Measurements from ENCODE around the gene SLC6A9. TPM values are rescaled to one million over a fixed set of nuclear protein-coding genes. Genes with fewer than 3 reads are reported as not detected.
A peak's percentile ranks its signal among the peaks of the same experiment; 100 is the strongest.

Gene SLC6A9
- total RNA-seq (under 1 TPM in 1 of 2 experiments, not detected in 1; 0.17 TPM), total RNA-seq (0 to 60.4 (median 1.1) reads per million in 172 experiments)
- 0.05 TPM for polyA plus RNA-seq (2013, experiment 1 of 2)
- 0.18 TPM for polyA plus RNA-seq (2013, experiment 2 of 2)

DNA sequence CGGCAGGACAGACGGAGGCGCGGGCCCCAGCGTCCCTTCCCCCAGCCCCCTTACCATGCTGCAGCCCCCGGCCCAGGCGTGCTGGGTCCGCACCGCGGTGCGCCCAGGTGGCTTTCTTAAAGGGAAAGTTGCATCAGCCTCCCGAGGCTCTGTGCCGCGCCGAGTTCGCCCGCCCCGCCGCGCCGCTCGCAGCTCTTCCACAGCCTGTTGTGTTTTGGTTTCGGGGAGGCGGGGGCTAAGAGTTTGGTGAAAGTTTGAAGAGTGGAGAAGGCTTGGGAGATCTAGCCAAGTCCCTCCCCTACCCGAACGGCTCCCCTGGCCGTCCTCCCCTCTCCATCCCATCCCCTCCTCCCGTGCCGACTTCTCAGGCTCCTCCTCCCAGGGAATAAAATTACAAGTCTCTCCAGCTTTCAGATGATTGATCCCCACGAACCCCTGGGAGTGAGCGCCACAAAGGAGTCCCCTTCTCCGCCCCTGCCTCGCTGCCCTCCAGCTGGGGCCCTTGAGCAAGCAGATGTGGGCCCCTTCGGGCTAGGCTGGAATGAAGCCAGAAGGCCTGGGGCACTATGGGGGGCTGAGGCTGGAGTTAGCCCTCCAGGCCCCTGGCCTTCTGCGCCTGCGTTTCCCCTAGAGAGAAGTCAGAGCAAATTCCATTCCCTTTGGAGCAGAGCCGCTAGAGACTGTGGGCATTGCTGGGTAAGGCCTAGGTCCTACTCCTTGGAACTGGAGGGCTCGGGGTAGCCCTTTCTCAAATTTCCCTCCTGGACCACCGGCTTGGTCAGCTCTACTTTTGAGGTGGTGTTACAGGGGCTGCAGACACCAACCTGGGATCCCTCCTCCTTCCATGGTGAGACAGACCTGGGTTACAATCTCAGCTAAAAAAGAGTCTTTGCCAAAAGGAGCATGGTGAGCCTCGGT is at the start of gene SLC6A9:
SLC6A9 (minus strand) TSS at position 211 of the 918 bp plus-strand sequence. CDS start 7,185 bp downstream, outside the sequence.
- H3K9me3 ChIP-seq (ENCODE audit: control insufficient read depth in 1 of 2, insufficient read depth in 1 of 2, low read length in 2 of 2), result no peaks in the 10 kb centered on the region
- Mint-ChIP-seq H3K27me3 (no peaks in the 10 kb centered on the region), H3K4me3 (peak within 1 kb of the TSS; percentile 93), H3K36me3 (ENCODE audit: low read depth) (no peaks in the 10 kb centered on the region), H3K9me3 (no peaks in the 10 kb centered on the region), H3K27ac (peak within 1 kb of the TSS; percentile 86), H3K4me1 (ENCODE audit: low read depth) (peaks cover 34% of the 10 kb centered on the region)
- H3K27ac ChIP-seq (ENCODE audit: low read depth in 1 of 2, low read length in 2 of 2), result peak within 1 kb of the TSS in 1 of 2 donors; percentile 25
- intact Hi-C loops (cut with DNase I, micrococcal nuclease), result loop anchor here in 1 of 2 experiments (2.0 to 5.0 kb wide), 6 partner anchors 39 to 641 kb away; partner anchors contain the start of genes ARMH1, ATP6V0B, CCDC24 and DMAP1
- H3K27me3 ChIP-seq (ENCODE audit: control insufficient read depth in 1 of 2, insufficient read depth in 2 of 2, low read length in 2 of 2), result no peaks in the 10 kb centered on the region
- peak in 9 of 14 experiments; percentile 5 to 61 (median 24) for DNase-seq
- peaks cover 21% of the 10 kb centered on the region for H3K4me1 ChIP-seq (ENCODE audit: insufficient read depth, low read length)
- ChIA-PET CTCF (interaction anchor here (1.7 kb wide), 2 partner anchors 25 to 96 kb away, joined by 4 to 5 read pairs; no protein-coding TSS in a partner anchor), POLR2A (interaction anchor here (1.8 kb wide), 1 partner anchor 26 kb away, joined by 5 read pairs; no protein-coding TSS in a partner anchor)
- no peak for TF ChIP-seq CTCF (IDR thresholded peaks at IDR 0.05)
- H3K36me3 ChIP-seq (ENCODE audit: insufficient read depth, low read length), result no peaks in the 10 kb centered on the region
- H3K4me3 ChIP-seq (ENCODE audit: low read length), result peak within 1 kb of the TSS; percentile 76
- ATAC-seq (ENCODE audit: poor library complexity), result peak; percentile 22

GRCh38 chr1:44079566-44079965 is 48.3 kb upstream of the SLC6A9 start:
- no peaks in the 10 kb centered on the region for H3K36me3 ChIP-seq (ENCODE audit: insufficient read depth, low read length)
- peaks cover 9 to 16% of the 10 kb centered on the region in 2 experiments for H3K27me3 ChIP-seq (ENCODE audit: control insufficient read depth in 1 of 2, insufficient read depth in 2 of 2, low read length in 2 of 2)
- H3K4me3 ChIP-seq (ENCODE audit: low read length), result no peak overlapping the region
- intact Hi-C loops (cut with DNase I, micrococcal nuclease), result no loop called here
- H3K27ac Mint-ChIP-seq, result no peak overlapping the region
- H3K4me1 ChIP-seq (ENCODE audit: insufficient read depth, low read length), result no peaks in the 10 kb centered on the region
- H3K27ac ChIP-seq (ENCODE audit: low read depth in 1 of 2, low read length in 2 of 2), result no peak overlapping the region
- POLR2A ChIA-PET, result no interaction called here
- no peaks in the 10 kb centered on the region for H3K9me3 Mint-ChIP-seq
- no peaks in the 10 kb centered on the region for H3K9me3 ChIP-seq (ENCODE audit: control insufficient read depth in 1 of 2, insufficient read depth in 1 of 2, low read length in 2 of 2)
- ATAC-seq (ENCODE audit: poor library complexity), result no peak
- CTCF ChIA-PET, result no interaction called here
- H3K4me3 Mint-ChIP-seq, result no peak overlapping the region
- DNase-seq, result no peak
- peaks cover 23% of the 10 kb centered on the region for H3K27me3 Mint-ChIP-seq
- TF ChIP-seq CTCF (IDR thresholded peaks at IDR 0.05), result no peak
- H3K36me3 Mint-ChIP-seq (ENCODE audit: low read depth), result no peaks in the 10 kb centered on the region
- no peaks in the 10 kb centered on the region for H3K4me1 Mint-ChIP-seq (ENCODE audit: low read depth)

- DNase-seq, result no peak
- intact Hi-C loops (cut with DNase I, micrococcal nuclease), result no loop called here
- H3K4me1 Mint-ChIP-seq (ENCODE audit: low read depth), result no peaks in the 10 kb centered on the region
- Histone ChIP-seq H3K4me3 (ENCODE audit: low read length) (no peak overlapping the region), H3K9me3 (ENCODE audit: control insufficient read depth in 1 of 2, insufficient read depth in 1 of 2, low read length in 2 of 2) (no peaks in the 10 kb centered on the region), H3K27me3 (ENCODE audit: control insufficient read depth in 1 of 2, insufficient read depth in 2 of 2, low read length in 2 of 2) (peaks cover 4 to 7% of the 10 kb centered on the region in 2 experiments), H3K36me3 (ENCODE audit: insufficient read depth, low read length) (no peaks in the 10 kb centered on the region), H3K27ac (ENCODE audit: low read depth in 1 of 2, low read length in 2 of 2) (no peak overlapping the region), H3K4me1 (ENCODE audit: insufficient read depth, low read length) (no peaks in the 10 kb centered on the region)
- H3K4me3 Mint-ChIP-seq, result no peak overlapping the region
- H3K36me3 Mint-ChIP-seq (ENCODE audit: low read depth), result no peaks in the 10 kb centered on the region
- peaks cover 14% of the 10 kb centered on the region for H3K27me3 Mint-ChIP-seq
- H3K27ac Mint-ChIP-seq, result no peak overlapping the region
- ATAC-seq (ENCODE audit: poor library complexity), result no peak
- ChIA-PET POLR2A (no interaction called here), CTCF (no interaction called here)
- no peak for TF ChIP-seq CTCF (IDR thresholded peaks at IDR 0.05)
- H3K9me3 Mint-ChIP-seq, result no peaks in the 10 kb centered on the region
Observed at GRCh38 chr1:44078104-44078503, 46.8 kb upstream of the SLC6A9 start.

Data from CD4-positive, alpha-beta T cell (primary cell).